ENCODE results near the gene EEF1E1.

Gene EEF1E1

DNA sequence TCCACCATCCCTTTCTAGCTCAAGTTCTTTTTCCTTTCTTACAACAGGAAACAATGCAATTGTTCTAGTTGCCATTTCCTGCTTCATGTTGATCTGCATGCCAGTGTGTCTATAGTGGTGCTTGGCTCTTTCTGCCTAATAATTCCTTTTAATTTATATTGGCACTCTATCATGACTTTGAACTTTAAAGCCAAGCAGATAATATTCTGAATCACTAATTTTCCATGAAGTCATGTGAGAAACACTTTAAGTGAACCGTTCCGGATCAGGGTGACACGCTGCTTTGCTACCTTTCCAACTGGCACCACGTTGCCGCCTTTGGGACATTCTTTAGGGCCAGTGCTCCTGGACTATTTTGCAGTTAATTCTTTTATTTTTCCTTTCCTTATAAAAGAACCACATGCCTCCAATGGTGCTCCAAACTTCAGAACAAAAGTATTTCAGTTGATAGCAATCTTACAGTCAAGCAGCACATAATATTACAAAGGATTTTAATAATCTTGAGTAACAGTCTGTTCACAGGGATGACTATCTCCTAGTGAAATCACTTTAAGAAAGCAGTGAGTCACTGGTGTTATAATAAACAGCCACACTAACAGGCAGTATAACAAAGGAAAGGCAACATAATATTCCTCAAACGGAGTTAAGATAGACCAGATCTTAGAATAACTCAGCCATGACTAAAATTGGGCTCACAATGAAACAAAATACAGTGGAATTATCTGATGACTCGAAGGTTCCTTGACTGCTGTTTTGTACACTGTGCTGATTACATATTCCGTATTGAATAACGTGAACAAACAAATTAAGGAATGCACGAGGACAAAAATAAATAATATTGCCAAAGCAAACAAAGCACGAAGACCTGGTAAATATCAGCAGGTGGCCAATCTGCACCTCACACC, 19.1 kb downstream of the EEF1E1 start:
- peak overlapping the region in 1 of 2 donors; percentile 4 for H3K4me3 ChIP-seq (replicated peaks in 1 of 2; ENCODE audit: low read depth in 2 of 2, low read length in 2 of 2)
- peak; percentile 69 to 95 for DNase-seq (ENCODE audit: low read depth in 2 of 2)
- TF ChIP-seq, protein P1, sequence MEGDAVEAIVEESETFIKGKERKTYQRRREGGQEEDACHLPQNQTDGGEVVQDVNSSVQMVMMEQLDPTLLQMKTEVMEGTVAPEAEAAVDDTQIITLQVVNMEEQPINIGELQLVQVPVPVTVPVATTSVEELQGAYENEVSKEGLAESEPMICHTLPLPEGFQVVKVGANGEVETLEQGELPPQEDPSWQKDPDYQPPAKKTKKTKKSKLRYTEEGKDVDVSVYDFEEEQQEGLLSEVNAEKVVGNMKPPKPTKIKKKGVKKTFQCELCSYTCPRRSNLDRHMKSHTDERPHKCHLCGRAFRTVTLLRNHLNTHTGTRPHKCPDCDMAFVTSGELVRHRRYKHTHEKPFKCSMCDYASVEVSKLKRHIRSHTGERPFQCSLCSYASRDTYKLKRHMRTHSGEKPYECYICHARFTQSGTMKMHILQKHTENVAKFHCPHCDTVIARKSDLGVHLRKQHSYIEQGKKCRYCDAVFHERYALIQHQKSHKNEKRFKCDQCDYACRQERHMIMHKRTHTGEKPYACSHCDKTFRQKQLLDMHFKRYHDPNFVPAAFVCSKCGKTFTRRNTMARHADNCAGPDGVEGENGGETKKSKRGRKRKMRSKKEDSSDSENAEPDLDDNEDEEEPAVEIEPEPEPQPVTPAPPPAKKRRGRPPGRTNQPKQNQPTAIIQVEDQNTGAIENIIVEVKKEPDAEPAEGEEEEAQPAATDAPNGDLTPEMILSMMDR (IDR thresholded peaks at IDR 0.05; ENCODE audit: low read depth, low read length), result no peak

DNA sequence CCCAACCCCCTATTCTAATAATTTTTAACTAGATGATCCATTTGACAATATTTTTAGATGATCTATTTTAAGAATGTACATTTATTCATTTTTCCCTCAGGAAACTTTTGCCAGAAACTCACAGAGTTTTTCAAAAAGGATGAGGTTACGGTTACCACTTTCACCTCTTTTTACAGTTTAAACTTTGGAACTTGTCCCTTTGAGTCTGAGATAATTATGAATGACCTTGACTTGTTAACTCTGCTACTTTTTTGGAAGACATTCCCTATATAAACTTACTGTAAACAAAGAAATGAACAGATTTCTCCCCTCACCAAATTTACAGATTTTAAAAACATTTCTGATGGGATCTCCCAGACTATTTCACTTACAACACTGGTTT, 19.8 kb downstream of the EEF1E1 start:
- DNase-seq (ENCODE audit: low read depth in 2 of 2), result no peak
- H3K4me3 ChIP-seq (replicated peaks in 1 of 2; ENCODE audit: low read depth in 2 of 2, low read length in 2 of 2), result peak overlapping the region in 1 of 2 donors; percentile 4
- TF ChIP-seq, protein P1 (IDR thresholded peaks at IDR 0.05; ENCODE audit: low read depth, low read length), result no peak

DNA sequence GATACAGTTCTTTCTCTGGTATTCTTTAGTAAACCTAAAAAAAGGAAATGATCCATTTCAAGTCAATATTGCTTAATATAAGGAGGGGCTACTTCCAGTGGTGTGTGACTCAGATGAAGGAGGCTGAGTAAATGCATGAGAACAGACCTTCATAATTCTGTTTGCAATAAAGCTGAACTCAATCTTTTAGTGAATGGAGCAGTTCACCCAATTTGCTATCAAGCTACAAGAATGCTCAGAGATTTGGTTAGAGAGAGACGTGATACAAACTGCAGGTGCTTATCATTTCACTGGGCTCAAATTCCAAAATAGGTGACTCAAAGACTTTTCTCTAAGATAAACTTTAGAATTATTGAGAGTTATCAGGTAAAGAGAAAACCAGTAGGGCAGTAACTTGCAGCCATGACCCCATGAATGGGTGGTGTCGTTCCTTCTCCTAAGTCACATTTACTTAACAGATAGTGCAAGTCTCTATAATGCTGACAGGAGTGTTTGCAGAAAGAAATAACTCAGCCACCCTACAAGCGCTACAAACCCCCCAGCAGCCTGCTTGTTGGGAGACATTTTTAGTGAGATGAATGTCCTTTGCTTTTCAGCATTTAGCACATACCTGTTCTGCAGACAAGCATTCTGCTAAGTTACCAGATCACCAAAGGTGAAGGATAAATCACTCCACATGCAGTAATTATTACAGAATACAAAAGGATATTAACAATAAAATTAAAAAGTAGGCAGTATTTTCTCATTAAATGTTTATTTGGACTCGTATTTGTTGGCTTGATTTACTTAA, 21.8 kb downstream of the EEF1E1 start:
- peak; percentile 68 to 86 for DNase-seq (ENCODE audit: low read depth in 2 of 2)
- H3K4me3 ChIP-seq (replicated peaks in 1 of 2; ENCODE audit: low read depth in 2 of 2, low read length in 2 of 2), result no peak overlapping the region
- TF ChIP-seq, protein P1 (IDR thresholded peaks at IDR 0.05; ENCODE audit: low read depth, low read length), result no peak

DNA sequence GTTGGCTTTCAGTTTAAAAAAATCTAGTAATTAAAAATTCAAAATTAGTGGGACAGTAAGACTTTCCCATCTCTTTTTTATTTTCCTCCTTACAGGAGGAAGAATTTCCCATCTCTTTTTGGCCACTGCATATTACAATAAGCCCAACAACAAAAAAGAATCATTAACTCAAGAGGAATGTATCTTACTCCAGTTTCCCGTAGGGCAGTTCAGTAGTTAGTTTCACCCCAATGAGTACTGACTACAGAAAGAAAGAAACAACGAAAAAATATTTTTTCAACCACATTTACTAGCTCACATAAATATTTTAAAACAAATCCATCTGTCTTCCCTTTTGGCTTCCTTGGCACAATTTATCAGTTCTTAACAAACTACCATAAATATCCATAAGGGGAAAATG, 23.2 kb downstream of the EEF1E1 start:
- no peak overlapping the region for H3K4me3 ChIP-seq (replicated peaks in 1 of 2; ENCODE audit: low read depth in 2 of 2, low read length in 2 of 2)
- no peak for DNase-seq (ENCODE audit: low read depth in 2 of 2)
- TF ChIP-seq, protein P1 (IDR thresholded peaks at IDR 0.05; ENCODE audit: low read depth, low read length), result no peak

GRCh38 chr6:8077991-8078390, 24.4 kb downstream of the EEF1E1 start:
- H3K4me3 ChIP-seq (replicated peaks in 1 of 2; ENCODE audit: low read depth in 2 of 2, low read length in 2 of 2), result no peak overlapping the region
- TF ChIP-seq, protein P1 (IDR thresholded peaks at IDR 0.05; ENCODE audit: low read depth, low read length), result no peak
- DNase-seq (ENCODE audit: low read depth in 2 of 2), result no peak

DNA sequence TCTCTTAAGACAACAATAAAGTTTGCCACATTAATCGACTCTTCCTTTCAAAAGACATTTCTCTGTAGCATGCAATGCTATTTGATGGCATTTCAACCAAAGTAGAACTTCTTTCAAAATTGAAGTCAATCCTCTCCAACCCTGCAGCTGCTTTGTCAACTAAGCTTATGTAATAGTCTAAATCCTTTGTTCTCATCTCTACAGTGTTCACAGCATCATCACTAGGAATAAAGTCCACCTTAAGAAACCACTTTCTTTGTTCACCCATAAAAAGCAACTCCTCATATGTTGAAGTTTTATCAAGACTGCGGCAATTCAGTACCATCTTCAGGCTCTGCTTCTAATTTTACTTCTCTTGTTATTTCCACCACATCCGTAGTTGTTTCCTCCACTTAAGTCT, 26.6 kb downstream of the EEF1E1 start:
- TF ChIP-seq, protein P1 (IDR thresholded peaks at IDR 0.05; ENCODE audit: low read depth, low read length), result no peak
- no peak overlapping the region for H3K4me3 ChIP-seq (replicated peaks in 1 of 2; ENCODE audit: low read depth in 2 of 2, low read length in 2 of 2)
- DNase-seq (ENCODE audit: low read depth in 2 of 2), result no peak

All from cardiac fibroblast (primary cell).